ENCODE measurements around the gene SPATA13.

The SPATA13 gene

DNA sequence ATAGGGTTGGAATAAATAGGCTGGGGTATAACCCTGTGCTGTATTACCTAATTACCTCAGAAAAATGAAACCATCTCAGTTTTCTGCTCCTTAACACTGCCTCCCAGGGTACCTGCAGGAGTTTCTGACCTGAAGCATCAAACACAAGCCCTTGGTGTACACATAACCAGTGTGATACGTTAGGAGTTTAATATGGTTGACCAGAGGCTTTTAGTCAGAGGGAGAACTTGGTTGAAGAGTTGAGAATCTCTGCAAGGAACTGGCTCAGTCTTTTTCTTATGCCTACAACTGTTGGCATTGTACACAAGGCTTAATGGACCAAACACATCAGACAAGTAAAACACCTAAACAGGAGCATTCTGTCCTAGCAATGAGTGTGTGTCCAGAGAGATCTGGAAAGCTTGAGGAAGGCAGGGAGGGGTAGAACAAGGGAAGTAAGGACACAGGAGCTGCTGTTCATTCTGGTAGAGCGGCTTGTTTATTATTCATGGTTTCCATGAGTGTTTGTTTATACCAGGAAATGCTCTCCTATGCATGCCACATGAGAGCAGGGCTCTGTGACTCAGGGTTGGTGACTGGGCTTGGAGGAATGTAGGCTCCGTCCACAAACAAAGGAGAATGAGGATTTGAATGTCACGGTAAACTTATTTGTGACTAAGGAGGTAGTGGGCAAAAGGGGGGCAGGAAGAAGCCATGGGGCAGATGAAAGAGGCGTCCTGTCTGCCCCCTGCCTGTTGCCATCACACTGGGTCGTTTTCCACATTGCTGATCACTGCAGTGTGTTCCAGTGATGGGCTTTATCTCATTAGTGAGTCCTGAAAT, 11.9 kb upstream of the SPATA13 start:
- TF ChIP-seq, protein P1, sequence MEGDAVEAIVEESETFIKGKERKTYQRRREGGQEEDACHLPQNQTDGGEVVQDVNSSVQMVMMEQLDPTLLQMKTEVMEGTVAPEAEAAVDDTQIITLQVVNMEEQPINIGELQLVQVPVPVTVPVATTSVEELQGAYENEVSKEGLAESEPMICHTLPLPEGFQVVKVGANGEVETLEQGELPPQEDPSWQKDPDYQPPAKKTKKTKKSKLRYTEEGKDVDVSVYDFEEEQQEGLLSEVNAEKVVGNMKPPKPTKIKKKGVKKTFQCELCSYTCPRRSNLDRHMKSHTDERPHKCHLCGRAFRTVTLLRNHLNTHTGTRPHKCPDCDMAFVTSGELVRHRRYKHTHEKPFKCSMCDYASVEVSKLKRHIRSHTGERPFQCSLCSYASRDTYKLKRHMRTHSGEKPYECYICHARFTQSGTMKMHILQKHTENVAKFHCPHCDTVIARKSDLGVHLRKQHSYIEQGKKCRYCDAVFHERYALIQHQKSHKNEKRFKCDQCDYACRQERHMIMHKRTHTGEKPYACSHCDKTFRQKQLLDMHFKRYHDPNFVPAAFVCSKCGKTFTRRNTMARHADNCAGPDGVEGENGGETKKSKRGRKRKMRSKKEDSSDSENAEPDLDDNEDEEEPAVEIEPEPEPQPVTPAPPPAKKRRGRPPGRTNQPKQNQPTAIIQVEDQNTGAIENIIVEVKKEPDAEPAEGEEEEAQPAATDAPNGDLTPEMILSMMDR (IDR thresholded peaks at IDR 0.05): no peak
- Histone ChIP-seq H3K27ac (no peak overlapping the region), H3K27me3 (peaks cover 11% of the 10 kb centered on the region), H3K36me3 (no peaks in the 10 kb centered on the region), H3K4me3 (ENCODE audit: low read depth in 1 of 2, low read length in 1 of 2) (no peak overlapping the region), H3K4me1 (ENCODE audit: control insufficient read depth in 1 of 2, insufficient read depth in 1 of 2, low read depth in 1 of 2, low read length in 1 of 2) (no peaks in the 10 kb centered on the region), H3K9me3 (no peaks in the 10 kb centered on the region)

DNA sequence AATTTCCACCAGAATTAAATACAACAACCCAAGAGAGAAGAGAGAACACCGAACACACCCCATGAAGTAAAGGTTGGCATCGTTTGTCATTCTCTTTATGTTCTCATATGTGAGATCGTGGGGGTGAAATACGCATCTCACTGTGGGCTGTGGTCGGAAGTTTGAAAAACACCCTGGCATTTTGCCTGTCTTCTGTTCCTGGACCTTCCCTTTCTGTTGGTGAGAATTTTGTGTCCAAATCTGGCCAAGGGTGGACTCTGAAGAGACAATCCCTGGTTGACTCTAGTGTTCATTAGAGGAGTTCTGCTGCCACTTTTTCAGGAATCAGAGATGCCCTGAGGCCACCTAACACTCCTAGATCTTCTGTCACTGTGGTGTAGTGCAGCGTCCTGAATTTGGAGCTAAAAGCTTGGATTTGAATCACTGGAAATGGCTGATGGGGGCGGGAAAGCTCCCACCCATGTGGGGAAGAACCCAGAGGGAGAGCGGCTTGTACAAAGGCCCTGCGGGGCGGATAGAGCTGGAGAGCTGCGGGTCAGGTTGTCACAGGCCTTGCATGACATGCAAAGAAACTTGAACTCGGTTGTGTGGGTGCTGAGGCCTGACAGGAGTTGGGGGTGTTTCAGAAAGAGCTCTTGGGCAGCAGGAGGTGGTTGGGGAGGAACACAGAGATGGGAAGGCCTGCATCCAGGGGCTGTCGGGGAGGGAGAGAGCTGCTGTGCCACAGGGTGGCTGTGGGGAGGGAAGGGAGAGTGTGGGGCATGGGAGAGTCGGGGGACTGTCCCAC, 11.1 kb upstream of the SPATA13 start:
- Histone ChIP-seq H3K27me3 (peaks cover 11% of the 10 kb centered on the region), H3K4me1 (ENCODE audit: control insufficient read depth in 1 of 2, insufficient read depth in 1 of 2, low read depth in 1 of 2, low read length in 1 of 2) (no peaks in the 10 kb centered on the region), H3K36me3 (no peaks in the 10 kb centered on the region), H3K9me3 (no peaks in the 10 kb centered on the region), H3K27ac (no peak overlapping the region), H3K4me3 (ENCODE audit: low read depth in 1 of 2, low read length in 1 of 2) (no peak overlapping the region)
- TF ChIP-seq, protein P1 (IDR thresholded peaks at IDR 0.05): no peak

DNA sequence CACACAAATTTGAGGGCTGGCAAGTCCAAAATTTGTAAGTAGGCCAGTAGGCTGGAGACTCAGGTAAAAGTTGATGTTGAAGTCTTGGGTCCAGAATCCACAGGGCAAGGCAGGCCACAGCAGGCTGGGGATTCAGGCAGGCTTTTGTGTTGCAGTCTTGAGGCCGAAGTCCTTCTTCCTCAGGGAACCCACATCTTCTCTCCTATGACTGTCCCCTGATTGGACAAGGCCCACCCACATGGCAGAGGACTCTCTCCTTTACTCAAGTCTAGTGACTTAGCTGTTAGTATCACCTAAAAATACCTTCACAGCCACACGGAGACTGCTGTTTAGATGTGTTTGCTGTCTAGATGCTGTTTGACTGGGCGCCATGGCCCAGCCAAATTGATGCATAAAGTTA, 9.9 kb upstream of the SPATA13 start:
- Histone ChIP-seq H3K27me3 (peaks cover 11% of the 10 kb centered on the region), H3K4me3 (ENCODE audit: low read depth in 1 of 2, low read length in 1 of 2) (no peak overlapping the region), H3K27ac (no peak overlapping the region), H3K36me3 (no peaks in the 10 kb centered on the region), H3K9me3 (no peaks in the 10 kb centered on the region), H3K4me1 (ENCODE audit: control insufficient read depth in 1 of 2, insufficient read depth in 1 of 2, low read depth in 1 of 2, low read length in 1 of 2) (no peaks in the 10 kb centered on the region)
- TF ChIP-seq, protein P1 (IDR thresholded peaks at IDR 0.05): no peak

DNA sequence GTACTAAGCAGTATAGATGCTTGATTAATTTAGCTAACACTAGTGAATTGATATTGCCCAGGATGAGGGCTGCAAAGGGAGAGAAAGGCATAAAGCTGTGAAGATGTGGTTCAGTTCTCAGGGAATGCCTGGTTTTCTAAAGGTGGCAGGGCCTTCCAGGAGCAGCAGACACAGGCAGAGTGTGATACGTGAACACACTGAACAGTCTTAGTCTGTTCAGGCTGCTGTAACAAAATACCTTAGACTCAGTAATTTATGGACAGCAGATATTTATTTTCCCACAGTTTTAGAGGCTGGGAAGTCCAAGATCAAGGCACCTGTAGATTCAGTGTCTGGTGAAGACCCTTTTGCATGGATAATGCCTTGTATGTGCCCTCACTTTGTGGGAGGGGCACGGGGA, 8.7 kb upstream of the SPATA13 start:
- Histone ChIP-seq H3K27ac (no peak overlapping the region), H3K4me3 (ENCODE audit: low read depth in 1 of 2, low read length in 1 of 2) (no peak overlapping the region), H3K27me3 (peaks cover 15% of the 10 kb centered on the region), H3K4me1 (ENCODE audit: control insufficient read depth in 1 of 2, insufficient read depth in 1 of 2, low read depth in 1 of 2, low read length in 1 of 2) (no peaks in the 10 kb centered on the region), H3K9me3 (no peaks in the 10 kb centered on the region), H3K36me3 (no peaks in the 10 kb centered on the region)
- TF ChIP-seq, protein P1 (IDR thresholded peaks at IDR 0.05): no peak

DNA sequence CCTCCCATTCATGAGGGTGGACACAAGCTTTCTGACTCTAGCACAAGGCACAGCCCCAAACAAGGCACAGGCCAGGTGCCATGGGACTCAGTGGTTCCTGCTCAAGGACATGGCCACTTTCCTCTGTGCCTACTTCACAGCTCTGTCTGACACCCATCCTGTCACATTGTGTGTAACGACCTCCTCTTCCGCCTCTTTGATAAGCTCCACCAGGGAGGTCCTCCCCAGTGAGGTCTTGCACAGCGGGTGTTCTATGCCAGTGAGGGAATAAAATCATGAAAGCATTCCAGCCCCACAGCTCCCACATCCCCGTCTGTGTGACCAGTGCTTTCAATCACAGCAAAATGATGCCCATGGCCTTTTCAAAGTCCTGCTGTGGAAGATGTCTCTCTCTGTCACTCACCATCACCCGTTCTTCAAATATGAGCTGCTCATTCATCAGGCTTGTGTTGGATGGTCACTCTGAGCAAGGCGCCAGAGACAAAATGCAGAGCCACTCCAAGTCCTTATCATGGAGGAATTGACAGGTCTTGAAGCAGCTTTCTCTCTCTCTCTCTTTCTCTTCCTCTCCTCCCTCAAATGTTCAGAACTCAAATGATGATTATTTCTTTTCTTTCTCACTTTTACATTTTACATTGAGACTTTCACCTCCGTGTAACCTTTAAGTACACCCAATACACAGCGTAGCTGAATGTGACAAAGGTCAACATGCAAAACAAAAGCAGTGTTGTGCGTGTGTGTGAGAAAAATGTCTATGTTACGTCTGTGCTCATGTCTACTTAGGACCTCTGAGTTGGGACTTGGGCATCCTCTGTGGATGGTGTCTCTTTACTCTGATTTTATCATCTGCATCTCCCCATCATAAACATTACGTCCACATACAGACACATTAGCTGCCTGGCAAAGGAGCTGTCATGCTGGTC, 8.0 kb upstream of the SPATA13 start:
- Histone ChIP-seq H3K4me3 (ENCODE audit: low read depth in 1 of 2, low read length in 1 of 2) (no peak overlapping the region), H3K27me3 (peaks cover 15% of the 10 kb centered on the region), H3K27ac (no peak overlapping the region), H3K36me3 (no peaks in the 10 kb centered on the region), H3K9me3 (no peaks in the 10 kb centered on the region), H3K4me1 (ENCODE audit: control insufficient read depth in 1 of 2, insufficient read depth in 1 of 2, low read depth in 1 of 2, low read length in 1 of 2) (no peaks in the 10 kb centered on the region)
- TF ChIP-seq, protein P1 (IDR thresholded peaks at IDR 0.05): no peak

Measured in neutrophil (primary cell).